ENCODE data around the gene KIAA1958.
"Not testable (repeated sequence)": the region's sequence is repeated elsewhere in the genome, so short reads cannot be mapped to it uniquely, and the experiment has no call there.

Gene KIAA1958

DNA sequence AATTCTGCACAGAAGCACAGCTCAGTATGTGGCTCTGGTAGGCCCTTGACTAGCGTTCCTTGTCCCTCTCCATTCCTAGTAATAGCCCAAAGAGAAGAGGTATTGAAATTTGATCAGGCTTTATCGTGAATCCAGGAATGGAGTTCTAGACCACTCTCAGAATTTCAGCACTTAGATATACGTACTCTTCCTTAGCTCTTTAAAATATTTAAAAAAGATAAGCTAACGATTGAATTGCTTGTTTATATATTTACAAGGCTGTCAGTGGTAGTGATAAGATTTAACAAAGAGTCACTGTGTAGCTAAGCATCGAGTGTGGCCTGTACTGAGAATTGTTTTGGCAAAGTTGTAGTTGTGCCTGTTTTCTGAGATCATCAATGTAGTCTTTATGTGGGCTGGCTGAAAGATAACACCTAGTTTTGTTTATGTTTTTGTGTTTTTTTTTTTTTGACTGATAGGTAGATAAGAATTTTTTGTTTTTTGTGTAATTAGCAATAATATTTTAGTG lies 2.5 kb downstream of the KIAA1958 start:
- DNase-seq (ENCODE audit: low read depth), result no peak

DNA sequence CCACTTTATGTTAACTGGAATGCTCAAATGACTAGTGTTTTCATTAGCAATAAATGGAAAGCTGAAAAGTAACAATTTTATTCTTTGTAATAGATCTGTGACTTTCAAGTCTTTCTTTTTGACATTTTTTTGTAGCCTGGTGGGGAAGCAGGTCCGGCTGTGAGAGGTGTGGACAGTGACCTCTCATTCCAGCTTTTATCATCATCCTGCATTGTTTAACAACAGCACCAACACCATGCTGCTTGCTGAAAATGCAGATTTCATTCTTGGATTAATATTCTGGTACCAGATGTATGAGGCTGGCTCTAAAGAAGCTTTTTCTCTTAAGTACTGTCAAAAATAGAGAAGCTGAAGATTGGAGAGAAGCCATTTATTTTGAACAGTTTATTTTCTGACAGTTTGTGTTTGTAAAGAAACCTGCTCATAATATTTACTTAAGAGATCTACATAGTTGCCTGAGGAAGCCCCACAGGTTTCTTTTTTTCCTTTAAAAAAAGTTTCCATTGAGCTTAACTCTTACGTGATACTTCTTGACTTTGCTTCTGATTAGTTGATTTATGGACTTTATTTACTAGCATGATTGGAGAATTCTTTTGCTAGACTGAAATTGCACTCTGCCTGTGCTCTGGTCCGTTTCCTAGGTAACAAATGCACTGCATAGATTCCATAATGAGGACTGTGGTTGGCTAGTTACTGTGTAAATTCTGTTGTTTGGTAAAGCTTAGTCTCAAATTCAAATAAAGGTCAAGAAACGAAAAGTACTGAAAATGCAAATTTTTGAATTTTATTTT lies 3.4 kb downstream of the KIAA1958 start:
- DNase-seq (ENCODE audit: low read depth), result no peak

DNA sequence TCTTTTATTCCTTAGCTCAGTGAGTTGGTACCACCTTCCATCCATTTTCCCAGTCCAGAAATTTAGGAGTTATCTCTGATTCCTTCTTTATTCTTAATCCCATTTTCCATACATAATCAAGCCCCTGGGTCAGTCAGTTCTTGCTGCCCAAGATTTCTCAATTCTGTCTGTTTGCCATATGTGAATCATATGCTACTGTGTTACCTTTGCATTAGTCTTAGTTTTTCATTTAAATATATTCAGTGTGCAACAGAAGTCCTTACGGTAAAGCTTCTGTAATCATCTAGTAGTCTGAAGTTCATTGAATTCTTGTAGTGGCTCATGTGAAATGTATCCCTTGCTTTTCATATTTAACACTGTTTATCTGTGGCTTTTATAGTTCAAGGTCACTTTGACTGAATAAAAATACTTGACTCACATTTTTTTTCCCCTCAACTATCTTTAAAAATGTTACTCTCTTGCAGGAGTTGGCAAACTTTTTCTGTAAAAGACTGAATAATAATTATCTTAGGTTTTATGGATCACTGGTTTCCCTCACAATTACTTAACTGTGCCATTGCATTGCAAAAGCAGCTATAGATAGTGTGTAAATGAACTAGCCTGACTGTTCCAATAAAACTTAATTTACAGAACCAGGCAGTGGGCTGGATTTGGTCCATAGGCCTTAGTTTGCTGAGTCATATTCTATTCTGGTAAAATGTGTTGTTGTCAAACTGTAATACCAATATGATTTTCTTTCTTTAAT lies 6.9 kb downstream of the KIAA1958 start:
- no peak for DNase-seq (ENCODE audit: low read depth)

DNA sequence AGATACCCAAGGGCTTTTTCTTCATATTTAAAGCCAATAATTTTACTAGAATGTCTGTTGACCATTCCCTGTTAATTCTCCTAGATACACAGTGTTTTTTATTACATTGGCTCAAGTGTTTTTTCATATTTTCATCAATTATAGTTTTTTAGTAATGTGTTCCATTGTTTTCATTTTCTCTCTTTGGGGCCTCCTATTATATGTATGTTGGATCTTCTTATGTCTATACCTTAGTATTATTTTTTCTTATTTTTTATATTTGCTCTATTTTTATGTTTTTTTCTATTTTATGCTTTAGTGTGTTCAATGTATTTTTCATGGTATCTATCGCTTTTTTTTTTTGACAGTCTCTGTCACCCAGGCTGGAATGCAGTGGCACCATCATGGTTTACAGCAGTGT lies 7.5 kb downstream of the KIAA1958 start:
- DNase-seq (ENCODE audit: low read depth), result no peak

DNA sequence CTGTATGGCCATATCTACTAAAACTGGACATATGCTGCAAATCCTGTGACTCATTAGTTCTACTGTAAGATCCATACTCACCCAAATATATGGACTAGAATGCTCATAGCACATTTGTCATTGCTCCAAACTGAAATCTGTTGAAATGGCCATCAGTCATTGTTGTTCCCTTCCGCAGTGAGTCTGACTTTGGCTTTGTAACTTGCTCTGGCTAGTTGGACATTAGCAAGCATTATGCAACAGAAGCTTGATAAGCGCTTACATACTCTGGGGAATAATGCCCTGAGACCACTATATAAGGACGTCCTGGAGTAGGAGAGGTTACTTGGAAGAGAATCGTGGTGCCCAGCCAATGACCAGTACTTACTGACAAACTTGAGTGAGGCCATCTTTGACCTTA lies 9.0 kb downstream of the KIAA1958 start:
- no peak for DNase-seq (ENCODE audit: low read depth)

GRCh38 chr9:112496074-112496722 lies 9.6 kb downstream of the KIAA1958 start:
- DNase-seq (ENCODE audit: low read depth), result no peak

DNA sequence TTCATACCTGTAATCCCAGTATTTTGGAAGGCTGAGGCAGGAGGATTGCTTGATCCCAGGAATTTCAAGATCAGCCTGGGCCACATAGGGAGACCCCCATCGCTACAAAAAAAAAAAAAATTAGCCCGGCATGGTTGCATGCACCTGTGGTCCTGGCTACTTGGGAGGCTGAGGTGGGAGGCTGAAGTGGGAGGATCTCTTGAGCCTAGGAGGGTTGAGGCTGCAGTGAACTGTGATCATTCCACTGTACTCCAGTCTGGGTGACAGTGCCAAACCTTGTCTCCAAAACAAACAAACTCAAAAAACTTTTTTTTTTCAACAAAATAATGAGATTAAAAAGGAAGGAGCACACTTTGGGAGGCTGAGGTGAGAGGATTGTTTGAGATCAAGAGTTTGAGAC lies 14.2 kb downstream of the KIAA1958 start:
- DNase-seq (ENCODE audit: low read depth), result no peak

- no peak for DNase-seq (ENCODE audit: low read depth)
Observed at GRCh38 chr9:112501287-112501686, 14.7 kb downstream of the KIAA1958 start.

DNA sequence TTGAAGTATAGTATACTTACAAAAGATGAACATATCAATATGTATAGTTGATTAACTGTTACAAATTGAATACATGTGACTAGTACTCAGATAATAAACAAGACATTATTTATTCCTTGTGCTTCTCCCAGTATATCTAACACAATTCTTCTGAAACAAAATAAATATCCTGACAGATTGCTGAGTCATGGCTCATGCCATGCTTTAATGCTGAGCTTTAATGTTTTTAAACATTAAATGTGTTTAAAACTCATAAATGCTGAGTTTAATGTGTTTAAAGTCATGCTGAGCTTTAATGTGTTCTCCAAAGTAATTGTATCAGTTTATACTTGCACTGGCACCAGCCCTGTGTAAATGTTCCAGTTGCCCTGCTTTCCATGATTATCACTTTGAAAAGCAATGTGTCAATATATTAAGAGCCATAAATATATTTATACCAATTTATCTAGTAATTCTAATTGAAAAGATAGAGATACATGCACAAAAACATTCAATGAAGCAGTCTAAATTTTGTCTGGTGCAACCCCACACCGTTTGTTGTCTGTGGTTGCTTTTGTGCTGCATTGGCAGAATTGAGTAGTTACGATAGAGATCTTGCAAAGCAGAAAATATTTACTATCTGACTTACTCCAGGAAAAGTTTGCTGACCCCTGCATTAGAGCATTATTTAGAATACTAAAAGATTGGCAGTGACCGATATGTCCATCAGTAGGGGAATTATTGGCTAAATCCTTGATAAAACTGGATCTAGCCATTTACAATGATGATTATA lies 15.7 kb downstream of the KIAA1958 start:
- DNase-seq (ENCODE audit: low read depth), result no peak

DNA sequence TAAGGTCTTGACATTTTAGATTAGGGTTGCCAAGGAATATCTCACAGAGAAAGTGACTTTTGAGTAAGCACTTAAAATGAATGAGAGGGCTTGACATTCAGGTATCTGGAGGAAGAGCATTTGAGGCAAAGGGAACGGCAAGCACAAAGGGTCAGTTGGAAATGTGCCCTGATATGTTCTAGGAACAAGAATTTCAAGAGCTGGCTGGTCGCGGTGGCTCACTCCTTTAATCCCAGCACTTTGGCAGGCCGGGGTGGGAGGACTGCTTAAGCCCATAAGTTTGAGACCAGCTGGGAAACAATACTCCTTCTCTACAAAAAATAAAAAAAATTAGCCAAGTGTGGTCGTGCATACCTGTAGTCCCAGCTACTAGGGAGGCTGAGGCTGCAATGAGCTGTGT lies 16.5 kb downstream of the KIAA1958 start:
- DNase-seq (ENCODE audit: low read depth), result no peak

- DNase-seq (ENCODE audit: low read depth), result no peak
Observed at GRCh38 chr9:112505086-112505485, 18.5 kb downstream of the KIAA1958 start.

DNA sequence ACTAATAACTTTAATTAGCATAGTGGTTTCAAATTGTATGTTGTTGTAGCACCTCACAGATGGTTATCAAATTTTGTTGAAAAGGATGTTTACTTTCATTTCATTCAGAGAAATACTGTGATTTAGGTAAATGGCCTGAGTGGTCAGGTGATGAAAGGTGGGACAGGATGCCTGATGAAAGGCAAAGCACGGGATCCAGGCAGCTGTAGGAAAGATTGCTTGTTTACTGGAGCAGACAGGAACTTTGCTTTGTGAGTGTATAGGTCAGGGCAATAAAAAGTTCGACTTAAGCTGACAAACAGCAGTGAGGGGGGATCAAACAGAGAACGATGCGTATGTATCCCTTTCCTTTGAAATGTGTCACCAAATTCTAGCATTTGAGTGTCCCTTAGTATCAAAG lies 19.0 kb downstream of the KIAA1958 start:
- DNase-seq (ENCODE audit: low read depth), result no peak

DNA sequence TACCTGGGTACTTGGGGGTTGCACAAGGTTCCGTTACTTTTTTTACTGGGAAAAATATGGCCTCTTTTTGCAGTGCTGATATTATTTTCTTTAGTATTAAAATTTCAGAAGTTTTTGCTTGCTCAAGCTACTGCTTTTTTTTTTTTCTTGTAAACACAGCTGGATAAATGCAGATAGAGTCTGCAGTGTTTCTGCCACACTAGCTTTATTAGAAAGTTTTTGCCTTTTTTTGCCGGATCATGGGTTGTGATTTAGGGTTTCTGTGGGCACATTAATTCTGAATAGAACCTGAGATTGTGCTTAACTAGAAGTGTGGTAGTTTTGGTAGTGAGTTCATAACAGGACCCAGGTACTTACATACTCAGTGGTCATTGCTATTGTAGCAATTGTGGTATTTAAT lies 19.9 kb downstream of the KIAA1958 start:
- no peak for DNase-seq (ENCODE audit: low read depth)

GRCh38 chr9:112507001-112507680 lies 20.5 kb downstream of the KIAA1958 start:
- no peak for DNase-seq (ENCODE audit: low read depth)

DNA sequence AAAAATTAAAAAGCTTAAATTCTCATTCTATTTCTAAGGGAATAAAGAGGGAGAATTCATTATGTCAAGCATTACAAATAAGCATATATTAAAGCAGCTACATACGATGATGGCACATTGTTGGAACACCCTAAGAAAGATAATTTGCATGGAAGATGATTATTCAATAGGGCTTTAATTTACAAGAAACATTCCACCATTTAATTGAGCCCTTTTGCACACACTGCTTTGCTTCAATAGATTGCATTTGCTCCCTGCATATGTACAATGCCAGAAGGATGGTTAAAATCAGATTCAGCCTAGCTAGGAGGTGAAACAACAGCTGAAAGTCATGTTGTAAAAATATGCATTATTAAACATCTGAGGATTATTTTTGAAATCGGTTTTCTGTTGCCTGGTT lies 21.8 kb downstream of the KIAA1958 start:
- DNase-seq (ENCODE audit: low read depth), result no peak

DNA sequence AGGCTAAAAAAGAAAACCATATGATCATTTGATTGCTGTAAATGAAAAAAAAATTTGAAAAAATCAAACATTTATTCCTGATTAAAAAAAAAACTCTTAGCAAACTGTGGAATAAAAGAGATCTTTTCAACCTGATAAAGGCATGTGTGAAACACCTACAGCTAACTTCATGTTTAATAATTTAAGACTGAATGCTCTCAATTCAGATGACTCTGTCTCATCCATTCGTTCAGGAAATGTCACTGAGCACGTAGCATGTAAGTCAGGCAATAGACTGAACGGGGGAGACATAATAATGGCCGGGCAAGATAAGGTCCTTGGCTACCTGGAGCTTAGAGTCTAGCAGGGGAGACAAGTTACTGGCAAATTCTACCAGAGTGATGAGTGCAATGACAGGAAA lies 25.8 kb downstream of the KIAA1958 start:
- not testable (repeated sequence) for DNase-seq (ENCODE audit: low read depth)

- DNase-seq (ENCODE audit: low read depth), result no peak
Observed at GRCh38 chr9:112516769-112517168, 30.1 kb downstream of the KIAA1958 start.

GRCh38 chr9:112520069-112520468 lies 33.4 kb downstream of the KIAA1958 start:
- no peak for DNase-seq (ENCODE audit: low read depth)

DNA sequence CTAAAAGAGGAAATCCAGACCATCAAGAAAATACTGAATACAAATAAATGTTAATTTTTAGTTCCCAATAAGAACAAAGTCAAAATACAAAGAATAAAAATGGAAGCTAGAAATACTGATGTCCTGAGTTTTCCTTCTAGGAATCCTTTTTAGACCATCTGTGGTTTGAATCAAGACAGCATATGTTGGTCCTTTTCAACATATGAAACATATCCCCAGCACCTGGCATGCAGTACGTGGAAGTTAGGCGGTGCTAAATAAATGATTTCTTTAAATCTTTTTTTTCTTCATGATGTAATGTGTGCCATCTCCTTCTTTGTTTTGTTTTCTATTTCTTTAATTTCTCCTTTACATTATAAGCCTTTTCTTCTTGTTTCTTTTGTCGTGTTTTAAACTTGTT lies 34.0 kb downstream of the KIAA1958 start:
- no peak for DNase-seq (ENCODE audit: low read depth)

GRCh38 chr9:112526973-112527372 lies 40.3 kb downstream of the KIAA1958 start:
- DNase-seq (ENCODE audit: low read depth), result no peak

DNA sequence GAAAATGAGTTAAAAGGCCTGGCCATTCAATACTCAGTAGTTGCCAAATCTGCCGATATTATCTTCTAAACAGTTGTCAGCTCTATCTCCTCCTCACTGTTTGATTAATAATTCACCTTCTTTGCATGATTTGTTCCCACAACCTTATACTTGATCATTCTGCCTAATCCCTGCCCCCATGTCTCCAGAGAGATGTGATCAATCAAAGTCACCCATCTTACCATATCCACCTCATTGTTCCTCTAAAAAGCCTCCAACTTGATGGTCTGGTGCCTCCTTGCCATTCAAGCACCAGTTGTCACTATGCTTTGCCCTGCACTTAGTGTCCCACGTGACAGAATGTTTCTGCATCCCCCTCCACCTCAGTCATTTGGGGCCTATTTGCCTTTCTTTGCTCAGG lies 41.3 kb downstream of the KIAA1958 start:
- DNase-seq (ENCODE audit: low read depth), result no peak

- DNase-seq (ENCODE audit: low read depth), result no peak
Observed at GRCh38 chr9:112529316-112529715, 42.7 kb downstream of the KIAA1958 start.
